Measurements from ENCODE around the gene TENM3.

Gene TENM3

DNA sequence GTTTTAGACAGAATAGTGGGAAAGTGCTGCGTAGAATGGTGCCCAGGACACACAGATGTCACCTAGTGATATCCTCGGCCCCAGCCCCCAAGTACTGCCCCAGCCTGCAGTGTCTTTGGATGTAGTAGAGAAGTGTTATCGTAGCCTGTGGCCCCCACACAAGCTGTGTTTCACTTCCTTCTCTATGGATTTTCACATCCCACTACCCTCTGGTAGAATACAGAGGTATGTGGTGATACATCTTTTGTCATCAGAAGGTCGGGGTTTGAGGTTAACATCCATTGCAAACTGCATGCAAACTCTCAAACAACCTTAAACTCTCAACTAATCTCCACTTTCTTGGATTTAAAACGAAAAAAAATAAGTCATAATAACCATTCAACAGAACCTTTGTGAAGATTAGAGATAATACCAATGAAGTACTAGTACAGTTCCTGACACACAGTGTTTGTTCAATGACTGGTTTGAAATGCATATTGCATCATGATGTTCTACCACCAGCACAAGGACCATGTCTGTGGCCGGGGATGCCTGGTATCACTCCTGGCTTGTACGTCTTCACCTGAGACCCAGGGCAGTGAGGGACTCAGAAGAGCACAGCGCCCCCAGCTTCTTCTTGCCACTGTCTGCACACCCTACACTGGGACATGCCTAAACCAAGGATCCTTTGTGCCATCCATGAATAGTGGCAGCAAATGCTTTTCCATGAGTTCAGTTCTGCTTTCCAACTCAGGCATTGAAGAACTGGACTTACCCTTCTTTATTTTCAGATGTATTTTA is 406.7 kb downstream of the TENM3 start:
- no peak overlapping the region for H3K4me3 ChIP-seq (ENCODE audit: low read depth, low read length)
- TF ChIP-seq MYC (IDR thresholded peaks at IDR 0.05; ENCODE audit: low read depth, low read length) (no peak), POLR2A (IDR thresholded peaks at IDR 0.05; ENCODE audit: extremely low read depth, insufficient read length) (no peak)
- TF ChIP-seq, protein P1, sequence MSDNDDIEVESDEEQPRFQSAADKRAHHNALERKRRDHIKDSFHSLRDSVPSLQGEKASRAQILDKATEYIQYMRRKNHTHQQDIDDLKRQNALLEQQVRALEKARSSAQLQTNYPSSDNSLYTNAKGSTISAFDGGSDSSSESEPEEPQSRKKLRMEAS (IDR thresholded peaks at IDR 0.05; ENCODE audit: low read depth, low read length): no peak
- TF ChIP-seq, protein P2, sequence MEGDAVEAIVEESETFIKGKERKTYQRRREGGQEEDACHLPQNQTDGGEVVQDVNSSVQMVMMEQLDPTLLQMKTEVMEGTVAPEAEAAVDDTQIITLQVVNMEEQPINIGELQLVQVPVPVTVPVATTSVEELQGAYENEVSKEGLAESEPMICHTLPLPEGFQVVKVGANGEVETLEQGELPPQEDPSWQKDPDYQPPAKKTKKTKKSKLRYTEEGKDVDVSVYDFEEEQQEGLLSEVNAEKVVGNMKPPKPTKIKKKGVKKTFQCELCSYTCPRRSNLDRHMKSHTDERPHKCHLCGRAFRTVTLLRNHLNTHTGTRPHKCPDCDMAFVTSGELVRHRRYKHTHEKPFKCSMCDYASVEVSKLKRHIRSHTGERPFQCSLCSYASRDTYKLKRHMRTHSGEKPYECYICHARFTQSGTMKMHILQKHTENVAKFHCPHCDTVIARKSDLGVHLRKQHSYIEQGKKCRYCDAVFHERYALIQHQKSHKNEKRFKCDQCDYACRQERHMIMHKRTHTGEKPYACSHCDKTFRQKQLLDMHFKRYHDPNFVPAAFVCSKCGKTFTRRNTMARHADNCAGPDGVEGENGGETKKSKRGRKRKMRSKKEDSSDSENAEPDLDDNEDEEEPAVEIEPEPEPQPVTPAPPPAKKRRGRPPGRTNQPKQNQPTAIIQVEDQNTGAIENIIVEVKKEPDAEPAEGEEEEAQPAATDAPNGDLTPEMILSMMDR (IDR thresholded peaks at IDR 0.05; ENCODE audit: low read depth, low read length): no peak
- DNase-seq (ENCODE audit: low read depth): no peak

DNA sequence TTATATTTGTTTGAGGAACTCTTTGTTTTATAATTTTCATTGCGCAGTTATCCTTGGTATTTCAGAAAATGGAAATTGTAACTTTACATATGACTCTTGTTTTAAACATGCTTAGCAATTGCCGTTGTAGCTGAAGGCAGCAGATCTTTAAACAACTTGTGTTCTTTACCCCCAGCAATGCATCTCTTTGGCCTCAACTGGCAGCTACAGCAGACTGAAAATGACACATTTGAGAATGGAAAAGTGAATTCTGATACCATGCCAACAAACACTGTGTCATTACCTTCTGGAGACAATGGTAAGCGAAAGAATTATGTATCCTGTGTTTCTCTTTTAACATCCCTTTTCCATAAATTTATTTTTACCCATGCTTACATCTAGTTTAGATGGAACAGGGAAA is 410.4 kb downstream of the TENM3 start:
- H3K4me3 ChIP-seq (ENCODE audit: low read depth, low read length): no peak overlapping the region
- TF ChIP-seq, protein P1 (IDR thresholded peaks at IDR 0.05; ENCODE audit: low read depth, low read length): no peak
- TF ChIP-seq, protein P2 (IDR thresholded peaks at IDR 0.05; ENCODE audit: low read depth, low read length): no peak
- TF ChIP-seq POLR2A (IDR thresholded peaks at IDR 0.05; ENCODE audit: extremely low read depth, insufficient read length) (no peak), MYC (IDR thresholded peaks at IDR 0.05; ENCODE audit: low read depth, low read length) (no peak)
- DNase-seq (ENCODE audit: low read depth): no peak

DNA sequence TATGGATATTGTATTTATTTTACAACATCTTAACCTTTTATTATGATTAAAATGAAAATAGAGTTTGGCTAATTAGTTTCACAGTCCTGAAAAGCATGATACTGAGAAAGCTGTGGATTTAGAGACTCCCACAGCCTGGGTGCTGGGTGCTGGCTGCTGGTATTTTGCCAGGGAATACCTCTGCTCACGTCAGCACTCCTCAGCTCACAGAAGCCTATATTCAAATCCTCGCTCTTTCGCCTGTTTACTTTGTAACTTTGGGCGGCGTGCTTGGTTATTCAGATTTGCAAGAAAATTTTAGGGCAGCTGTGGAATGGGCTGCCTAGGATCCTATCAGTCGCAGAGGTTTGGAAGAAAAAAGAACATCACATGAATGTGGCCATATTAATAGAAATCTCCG is 412.1 kb downstream of the TENM3 start:
- H3K4me3 ChIP-seq (ENCODE audit: low read depth, low read length): no peak overlapping the region
- DNase-seq (ENCODE audit: low read depth): no peak
- TF ChIP-seq POLR2A (IDR thresholded peaks at IDR 0.05; ENCODE audit: extremely low read depth, insufficient read length): no peak
- TF ChIP-seq, protein P2 (IDR thresholded peaks at IDR 0.05; ENCODE audit: low read depth, low read length): no peak
- TF ChIP-seq, protein P1 (IDR thresholded peaks at IDR 0.05; ENCODE audit: low read depth, low read length): no peak
- TF ChIP-seq MYC (IDR thresholded peaks at IDR 0.05; ENCODE audit: low read depth, low read length): no peak

DNA sequence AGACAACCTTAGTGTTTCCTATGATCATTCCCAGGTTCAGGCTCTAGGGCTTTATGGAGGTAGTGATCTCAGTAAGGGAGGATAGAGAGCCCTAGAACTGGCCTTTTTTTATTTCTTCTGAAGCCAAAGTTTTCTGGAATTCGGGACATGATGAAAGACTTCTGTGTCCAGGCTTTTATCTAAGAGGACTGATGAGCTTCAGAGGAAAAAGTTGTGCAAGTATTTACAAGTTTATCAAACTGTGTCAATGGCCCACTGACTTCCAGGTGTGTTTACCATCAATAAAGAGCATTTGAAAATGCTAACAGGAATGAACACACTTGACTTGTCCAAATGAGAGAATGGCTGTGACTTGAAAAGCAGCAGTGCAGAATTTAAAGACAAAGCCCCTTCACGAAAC is 419.3 kb downstream of the TENM3 start:
- TF ChIP-seq, protein P2 (IDR thresholded peaks at IDR 0.05; ENCODE audit: low read depth, low read length): no peak
- TF ChIP-seq, protein P1 (IDR thresholded peaks at IDR 0.05; ENCODE audit: low read depth, low read length): no peak
- no peak for TF ChIP-seq MYC (IDR thresholded peaks at IDR 0.05; ENCODE audit: low read depth, low read length)
- no peak for TF ChIP-seq POLR2A (IDR thresholded peaks at IDR 0.05; ENCODE audit: extremely low read depth, insufficient read length)
- DNase-seq (ENCODE audit: low read depth): no peak
- H3K4me3 ChIP-seq (ENCODE audit: low read depth, low read length): no peak overlapping the region

DNA sequence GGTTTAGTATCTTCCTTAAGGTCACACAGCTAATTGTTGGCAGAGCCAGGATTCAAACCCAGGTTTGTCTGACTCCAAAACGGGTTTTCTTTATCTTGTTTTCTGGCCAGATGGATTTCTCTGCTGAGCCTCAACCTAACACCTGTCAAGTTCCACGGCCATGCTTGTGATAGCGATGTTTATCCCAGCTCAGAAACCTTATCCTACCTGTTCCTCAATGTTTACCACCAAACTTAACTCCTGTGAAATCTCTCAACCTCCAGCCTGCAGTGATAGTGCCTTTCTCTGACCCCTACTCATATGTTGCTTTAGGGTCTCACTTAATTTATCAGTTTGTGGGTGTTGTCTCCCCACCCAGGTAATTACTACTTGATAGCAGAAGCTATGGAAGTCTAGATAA is 428.0 kb downstream of the TENM3 start:
- TF ChIP-seq MYC (IDR thresholded peaks at IDR 0.05; ENCODE audit: low read depth, low read length): no peak
- TF ChIP-seq, protein P1 (IDR thresholded peaks at IDR 0.05; ENCODE audit: low read depth, low read length): no peak
- no peak overlapping the region for H3K4me3 ChIP-seq (ENCODE audit: low read depth, low read length)
- no peak for DNase-seq (ENCODE audit: low read depth)

DNA sequence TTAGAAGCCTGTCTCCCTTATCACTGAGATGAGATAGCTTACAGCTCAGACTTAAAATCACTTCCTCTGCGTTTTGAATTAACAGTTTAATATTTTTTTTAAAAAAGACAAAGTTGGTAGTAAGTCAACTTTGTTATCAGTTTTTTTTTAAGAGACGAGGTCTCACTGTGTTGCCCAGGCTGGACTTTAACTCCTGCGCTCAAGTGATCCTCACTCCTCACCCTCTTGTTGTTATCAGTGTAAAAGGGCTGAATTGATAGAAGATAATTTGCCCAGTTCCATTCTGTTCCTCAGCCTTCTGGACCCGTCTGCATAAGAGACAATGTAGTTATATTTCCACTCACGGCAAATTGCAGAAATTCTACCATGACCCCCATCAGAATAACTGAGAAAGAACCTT is 428.5 kb downstream of the TENM3 start:
- TF ChIP-seq POLR2A (IDR thresholded peaks at IDR 0.05; ENCODE audit: extremely low read depth, insufficient read length) (no peak), MYC (IDR thresholded peaks at IDR 0.05; ENCODE audit: low read depth, low read length) (no peak)
- TF ChIP-seq, protein P2 (IDR thresholded peaks at IDR 0.05; ENCODE audit: low read depth, low read length): no peak
- TF ChIP-seq, protein P1 (IDR thresholded peaks at IDR 0.05; ENCODE audit: low read depth, low read length): no peak
- no peak overlapping the region for H3K4me3 ChIP-seq (ENCODE audit: low read depth, low read length)
- DNase-seq (ENCODE audit: low read depth): no peak
